GM21723 (cell line): ENCODE data around the gene RBCK1.
"Not testable (repeated sequence)": the region's sequence is repeated elsewhere in the genome, so short reads cannot be mapped to it uniquely, and the experiment has no call there.

Source experiments
- ATAC-seq: cut with Tn5 transposase; IDR thresholded peaks from one replicate; pipeline ENCODE4 v1.9.1; 2021; ENCODE audit warnings: mild to moderate bottlenecking, moderate library complexity; ENCODE audit not compliant: unreplicated experiment

The RBCK1 gene

DNA sequence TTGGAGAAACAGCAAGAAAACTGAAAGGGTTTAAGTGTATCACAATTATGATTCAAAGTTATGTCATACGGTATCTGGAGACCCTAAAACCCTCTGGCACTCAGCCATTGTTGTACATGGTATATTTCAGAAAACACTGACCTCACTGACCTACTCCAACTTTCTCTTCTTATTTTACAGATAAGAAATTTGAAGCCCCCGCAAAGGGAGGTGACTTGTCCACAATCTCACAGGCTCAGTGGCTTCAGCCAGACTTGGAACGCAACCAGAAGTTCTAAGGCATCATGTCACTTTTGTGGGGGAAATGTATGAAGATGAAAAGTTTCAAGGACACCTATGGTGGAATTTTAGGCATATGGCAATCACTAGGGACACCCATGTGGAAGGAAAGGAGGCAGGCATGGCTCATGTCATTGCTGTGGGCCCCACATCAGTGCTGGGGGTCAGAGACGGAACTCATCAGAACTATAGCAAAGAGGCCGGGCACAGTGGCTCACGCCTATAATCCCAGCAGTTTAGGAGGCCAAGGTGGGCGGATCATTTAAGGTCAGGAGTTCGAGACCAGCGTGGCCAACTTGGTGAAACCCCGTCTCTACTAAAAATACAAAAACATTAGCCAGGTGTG is 32.7 kb upstream of the RBCK1 start:
- no peak for ATAC-seq

DNA sequence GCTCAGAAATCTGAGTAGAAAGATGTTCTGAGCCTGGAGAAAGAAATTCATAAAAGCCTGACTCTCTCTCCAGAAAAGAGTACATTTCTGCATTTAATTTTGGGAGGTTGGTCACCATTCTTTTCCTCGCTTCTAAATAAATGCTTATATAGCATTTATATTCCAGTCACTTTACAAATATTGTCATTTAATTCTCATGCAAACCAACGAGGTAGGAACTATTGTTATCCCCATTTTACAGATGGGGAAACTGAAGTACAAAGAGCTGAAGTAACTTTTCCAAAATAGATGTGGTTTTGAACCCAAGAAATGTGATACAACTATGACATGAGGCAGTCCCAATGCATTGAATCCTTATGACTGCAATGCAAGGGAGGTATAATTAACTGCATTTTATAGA is 32.0 kb upstream of the RBCK1 start:
- no peak for ATAC-seq

DNA sequence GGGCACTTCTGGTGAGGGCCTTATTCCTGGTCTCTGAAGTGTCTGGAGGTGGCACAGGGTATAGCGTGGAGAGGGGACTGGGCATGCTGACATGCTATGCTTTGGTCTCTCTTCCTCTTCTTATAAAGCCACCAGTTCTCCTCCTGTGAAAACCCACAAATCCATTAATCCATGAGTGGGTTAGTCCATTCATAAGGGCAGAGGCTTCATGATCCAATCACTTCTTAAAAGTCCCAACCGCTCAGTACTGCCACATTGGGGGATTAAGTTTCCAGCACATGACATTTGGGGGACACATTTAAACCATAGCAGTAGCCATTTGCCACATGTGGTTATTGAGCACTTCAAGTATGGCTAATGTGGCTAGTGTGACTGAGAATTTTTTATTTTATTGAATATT is 31.3 kb upstream of the RBCK1 start:
- no peak for ATAC-seq

DNA sequence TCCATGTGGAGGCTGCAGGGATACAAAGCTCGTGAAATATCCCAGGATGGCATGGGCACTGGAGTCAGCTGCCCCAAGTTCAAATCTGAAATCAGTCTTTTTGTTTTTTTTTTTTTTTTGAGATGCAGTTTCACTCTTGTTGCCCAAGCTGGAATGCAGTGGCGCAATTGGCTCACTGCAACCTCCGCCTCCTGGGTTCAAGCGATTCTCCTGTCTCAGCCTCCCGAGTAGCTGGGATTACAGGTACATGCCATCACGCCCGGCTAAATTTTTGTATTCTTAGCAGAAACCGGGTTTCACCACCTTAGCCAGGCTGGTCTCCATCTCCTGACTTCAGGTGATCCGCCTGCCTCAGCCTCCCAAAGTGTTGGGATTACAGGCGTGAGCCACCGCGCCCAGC is 30.5 kb upstream of the RBCK1 start:
- not testable (repeated sequence) for ATAC-seq

DNA sequence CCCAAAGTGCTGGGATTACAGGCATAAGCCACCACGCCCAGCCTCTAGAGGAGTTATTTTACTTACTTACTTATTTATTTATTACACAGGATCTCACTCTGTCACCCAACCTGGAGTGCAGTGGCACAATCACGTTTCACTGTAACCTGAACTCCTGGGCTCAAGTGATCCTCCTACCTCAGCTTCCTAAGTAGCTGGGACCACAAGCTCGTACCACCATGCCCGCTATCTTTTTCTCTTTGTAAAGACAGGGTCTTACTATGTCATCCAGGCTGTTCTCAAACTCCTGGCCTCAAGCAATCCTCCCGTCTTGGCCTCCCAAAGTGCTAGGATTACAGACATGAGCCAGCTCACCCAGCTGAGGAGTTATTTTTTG is 29.1 kb upstream of the RBCK1 start:
- ATAC-seq, result no peak

DNA sequence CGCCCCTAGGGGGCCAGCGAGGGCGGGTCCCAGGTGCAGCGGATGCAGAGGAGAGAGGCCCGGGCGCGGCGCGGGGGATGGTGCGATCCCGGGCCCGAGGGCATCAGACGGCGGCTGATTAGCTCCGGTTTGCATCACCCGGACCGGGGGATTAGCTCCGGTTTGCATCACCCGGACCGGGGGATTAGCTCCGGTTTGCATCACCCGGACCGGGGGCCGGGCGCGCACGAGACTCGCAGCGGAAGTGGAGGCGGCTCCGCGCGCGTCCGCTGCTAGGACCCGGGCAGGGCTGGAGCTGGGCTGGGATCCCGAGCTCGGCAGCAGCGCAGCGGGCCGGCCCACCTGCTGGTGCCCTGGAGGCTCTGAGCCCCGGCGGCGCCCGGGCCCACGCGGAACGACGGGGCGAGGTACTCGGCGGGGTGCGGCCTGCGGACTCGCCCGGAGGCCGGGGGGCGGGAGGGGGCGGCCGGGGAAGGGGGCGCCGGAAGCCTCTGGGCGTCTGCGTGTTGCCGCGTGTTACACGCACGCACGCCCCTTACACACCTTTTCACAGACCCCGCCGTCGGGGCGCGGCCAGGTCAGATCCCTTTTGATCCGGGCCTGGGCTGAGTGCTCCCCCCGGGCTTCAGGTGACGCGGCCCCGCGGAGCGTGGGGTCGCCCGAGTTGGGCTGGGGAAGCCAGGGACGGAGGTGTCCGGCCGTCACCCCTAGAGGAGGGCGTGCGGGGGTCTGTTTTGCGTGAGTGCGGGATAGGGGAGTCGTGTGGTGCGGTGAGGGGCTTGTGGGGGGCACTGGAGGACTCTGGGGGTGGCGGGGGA is 27.1 kb upstream of the RBCK1 start:
- ATAC-seq, result peak; percentile 59

DNA sequence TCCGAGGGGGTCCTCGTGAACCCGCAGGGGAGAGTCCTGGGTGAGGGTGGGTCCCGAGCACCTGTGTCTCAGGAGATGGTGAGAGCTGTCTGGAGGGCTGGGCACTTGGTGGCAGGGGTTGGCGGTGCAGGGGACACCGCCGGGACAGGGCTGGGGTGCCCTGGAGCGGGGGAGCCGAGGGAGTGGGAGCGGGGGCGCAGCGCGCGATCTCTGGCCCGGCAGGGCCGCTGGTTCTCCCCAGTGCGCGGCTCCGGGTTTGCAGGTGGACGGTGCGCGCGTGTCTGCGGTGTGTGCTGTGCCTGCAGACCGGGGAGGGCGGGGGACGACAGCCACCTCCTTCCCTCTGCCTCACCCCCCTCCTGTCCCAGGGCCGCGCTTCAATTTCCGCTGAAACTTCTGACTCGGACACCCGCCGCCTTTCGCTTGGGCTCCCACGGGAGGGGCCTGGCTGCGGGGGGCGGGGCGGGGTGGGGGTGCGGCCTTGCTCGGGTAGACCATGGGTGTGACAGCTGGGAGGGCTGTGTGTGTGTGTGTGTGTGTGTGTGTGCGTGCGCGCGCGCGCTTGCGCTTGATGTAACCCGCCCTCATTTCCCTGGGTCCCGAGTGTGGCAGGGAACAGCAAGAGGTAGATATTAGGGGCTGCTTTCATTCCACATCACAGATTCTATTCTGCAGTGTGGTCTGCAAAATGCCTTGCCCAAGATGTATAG is 26.4 kb upstream of the RBCK1 start:
- ATAC-seq, result peak; percentile 62

DNA sequence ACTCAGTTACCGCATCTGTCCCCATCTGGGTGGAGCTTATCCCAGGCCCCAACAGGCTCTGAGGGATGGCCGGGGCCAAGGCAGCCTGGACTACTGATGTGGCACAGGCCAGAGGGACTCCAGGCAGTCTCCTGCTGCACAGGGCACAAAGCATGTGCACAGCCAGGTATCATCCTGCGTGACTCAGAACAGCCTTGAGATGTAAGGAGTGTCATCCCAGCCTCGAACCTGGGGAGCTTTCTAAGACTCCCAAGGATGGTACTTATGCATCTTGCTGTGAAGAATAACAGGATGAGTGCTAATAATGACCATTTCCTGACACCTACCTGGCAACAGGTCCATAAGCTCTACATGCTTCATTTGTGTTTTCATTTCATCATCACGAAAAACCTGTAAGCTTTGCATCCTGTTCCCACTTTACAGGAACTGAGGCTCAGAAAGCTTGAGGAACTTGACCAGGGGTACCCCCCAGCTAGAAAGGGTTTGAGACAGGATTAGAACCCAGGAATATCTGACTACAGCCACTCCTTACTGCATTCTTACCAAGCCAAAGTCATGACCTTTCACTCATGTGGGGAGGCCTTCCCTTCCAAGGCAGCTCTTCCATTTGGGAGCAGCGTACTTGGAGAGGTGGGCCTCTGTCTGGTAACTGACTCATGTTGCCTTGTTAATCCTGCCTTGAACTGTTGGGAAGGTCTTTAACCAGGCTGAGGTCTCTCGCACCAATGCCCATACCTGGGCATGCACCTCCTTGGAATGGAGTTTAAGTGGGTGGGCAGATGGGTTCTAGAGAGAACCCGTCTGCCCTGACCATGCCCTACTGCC is 25.6 kb upstream of the RBCK1 start:
- ATAC-seq, result peak; percentile 10

DNA sequence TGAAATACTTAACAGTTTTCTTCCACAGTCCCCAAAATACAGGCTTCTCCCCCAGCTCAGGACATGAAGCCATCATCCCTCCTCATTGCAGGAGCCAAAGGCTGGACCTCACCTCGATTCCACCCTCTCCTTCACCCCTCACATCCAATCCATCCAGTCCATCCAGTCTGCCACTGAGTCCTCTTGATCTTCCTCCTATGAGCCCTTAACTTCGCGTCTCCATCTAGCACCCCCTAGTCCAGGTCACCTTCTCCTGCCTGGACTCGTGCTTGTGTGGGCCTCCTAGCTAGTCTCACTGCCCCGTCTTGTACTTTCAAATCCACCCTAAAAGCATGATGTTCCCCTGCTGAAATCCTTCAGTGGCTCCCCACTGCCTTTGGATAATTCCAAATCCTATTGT is 24.2 kb upstream of the RBCK1 start:
- no peak for ATAC-seq

DNA sequence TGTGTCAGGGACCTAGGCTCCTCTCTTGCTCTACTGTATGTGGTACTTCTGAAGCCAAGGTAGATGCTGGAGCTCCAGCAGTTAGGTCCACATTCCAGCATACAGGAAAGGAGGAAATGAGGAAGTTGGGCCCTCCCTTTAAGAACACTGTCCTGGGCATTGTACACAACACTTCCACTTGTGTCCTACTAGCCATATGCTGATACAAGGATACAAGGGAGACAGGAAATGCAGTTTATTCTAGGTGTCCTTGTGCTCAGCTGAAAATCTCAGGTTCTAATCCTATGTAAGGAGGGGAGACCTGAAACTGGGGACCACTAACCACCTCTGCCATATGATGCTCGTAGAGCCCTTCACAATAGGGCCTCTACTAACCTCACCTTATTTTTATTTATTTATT is 23.4 kb upstream of the RBCK1 start:
- no peak for ATAC-seq

DNA sequence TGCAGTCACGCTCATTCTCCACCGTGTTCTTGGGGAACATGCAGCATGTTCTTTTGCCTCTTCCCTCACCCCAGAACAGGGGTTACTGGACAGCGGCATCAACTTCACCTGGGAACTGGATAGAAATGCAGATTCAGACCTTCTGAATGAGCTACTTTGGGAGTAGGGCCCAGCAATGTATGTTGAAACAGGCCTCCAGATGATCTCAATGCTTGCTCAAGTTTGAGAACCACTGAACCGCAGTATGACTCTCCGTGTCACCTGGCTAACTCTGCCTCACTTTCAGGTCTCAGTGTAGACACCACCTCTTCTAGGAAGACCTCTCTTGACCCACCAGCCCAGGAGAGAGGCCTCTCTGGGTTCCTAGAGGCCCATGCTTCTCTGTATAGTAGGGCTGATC is 22.7 kb upstream of the RBCK1 start:
- no peak for ATAC-seq

DNA sequence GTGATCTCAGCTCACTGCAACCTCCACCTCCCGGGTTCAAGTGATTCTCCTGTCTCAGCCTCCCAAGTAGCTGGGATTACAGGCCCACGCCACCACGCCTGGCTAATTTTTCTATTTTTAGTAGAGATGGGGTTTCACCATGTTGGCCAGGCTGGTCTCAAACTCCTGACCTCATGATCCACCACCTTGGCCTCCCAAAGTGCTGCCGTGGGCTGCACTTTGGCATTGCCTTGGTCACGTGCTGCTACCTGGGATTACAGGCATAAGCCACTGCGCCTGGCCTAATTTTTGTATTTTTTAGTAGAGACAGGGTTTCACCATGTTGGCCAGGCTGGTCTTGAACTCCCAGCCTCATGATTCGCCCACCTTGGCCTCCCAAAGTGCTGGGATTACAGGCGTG is 21.5 kb upstream of the RBCK1 start:
- not testable (repeated sequence) for ATAC-seq

DNA sequence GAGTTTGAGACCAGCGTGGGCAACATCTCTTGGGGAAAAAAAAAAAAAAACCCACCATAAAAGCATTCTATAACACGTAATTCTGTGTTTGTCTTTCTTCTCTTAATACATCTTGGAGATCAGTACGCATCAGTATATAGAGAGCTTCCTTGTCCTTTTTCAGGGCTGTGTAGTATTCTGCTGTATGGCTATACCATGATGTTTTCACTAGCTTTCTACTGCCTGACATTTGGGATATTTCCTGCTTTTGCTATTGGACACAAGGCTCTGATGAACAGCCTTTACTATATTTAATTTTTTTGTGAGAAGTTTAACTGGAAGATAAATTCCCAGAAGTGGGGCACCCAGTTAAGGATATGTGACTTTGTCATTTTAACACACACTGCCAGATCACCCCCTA is 20.6 kb upstream of the RBCK1 start:
- no peak for ATAC-seq

DNA sequence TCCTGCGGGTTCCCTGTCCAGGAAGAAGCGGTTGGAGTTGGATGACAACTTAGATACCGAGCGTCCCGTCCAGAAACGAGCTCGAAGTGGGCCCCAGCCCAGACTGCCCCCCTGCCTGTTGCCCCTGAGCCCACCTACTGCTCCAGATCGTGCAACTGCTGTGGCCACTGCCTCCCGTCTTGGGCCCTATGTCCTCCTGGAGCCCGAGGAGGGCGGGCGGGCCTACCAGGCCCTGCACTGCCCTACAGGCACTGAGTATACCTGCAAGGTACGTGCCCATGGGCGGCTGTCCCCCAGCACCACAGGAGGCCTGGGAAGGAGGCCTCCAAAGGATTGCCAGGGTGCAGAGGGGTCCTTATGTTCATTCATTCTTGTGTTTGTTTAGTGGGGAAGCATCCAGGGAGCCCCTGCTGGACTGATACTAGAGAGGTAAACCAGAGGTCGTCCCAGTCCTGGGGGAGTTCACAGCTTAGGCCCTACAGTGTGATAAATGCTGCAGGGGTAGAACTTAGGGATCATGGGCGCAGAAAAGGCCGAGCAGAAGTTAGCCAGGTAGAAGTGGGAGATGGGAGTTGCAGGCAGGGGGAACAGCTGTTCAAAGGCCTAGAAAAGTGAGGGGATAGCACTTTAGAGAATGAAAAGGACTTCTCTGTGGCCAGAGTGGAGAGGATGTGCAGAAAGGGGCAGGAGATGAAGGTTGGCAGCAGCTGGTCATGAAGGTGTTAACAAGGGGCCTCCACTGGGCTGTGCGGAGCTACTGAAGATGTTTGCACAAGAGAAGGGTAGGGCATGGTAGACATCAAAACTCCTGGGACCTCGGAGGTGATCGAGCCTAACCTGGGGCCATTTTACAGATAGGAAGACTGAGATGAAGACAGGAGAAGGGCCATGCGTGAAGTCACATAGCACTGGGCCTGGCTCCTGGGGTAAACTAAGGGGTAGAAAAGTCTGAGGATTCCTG is 19.8 kb upstream of the RBCK1 start:
- no peak for ATAC-seq

DNA sequence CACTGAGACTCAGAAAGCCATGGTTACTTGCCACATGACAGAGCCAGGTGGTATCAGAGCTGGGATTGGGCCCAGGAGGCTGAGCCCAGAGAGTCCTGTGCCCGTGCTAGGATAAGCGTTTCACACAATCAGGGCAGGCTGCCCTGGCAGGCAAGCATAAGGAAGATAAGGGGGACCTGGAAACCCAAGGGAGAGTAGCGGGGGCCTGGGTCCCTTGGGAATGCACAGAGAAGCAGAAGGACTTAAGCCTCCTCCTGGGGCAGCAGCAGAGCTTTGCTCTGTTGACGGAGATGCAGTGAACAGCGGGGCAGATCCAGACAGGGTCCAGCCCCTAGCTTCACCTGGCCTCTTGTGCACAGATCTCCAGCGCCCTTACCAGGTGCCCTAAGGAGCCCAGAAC is 18.9 kb upstream of the RBCK1 start:
- ATAC-seq, result no peak

DNA sequence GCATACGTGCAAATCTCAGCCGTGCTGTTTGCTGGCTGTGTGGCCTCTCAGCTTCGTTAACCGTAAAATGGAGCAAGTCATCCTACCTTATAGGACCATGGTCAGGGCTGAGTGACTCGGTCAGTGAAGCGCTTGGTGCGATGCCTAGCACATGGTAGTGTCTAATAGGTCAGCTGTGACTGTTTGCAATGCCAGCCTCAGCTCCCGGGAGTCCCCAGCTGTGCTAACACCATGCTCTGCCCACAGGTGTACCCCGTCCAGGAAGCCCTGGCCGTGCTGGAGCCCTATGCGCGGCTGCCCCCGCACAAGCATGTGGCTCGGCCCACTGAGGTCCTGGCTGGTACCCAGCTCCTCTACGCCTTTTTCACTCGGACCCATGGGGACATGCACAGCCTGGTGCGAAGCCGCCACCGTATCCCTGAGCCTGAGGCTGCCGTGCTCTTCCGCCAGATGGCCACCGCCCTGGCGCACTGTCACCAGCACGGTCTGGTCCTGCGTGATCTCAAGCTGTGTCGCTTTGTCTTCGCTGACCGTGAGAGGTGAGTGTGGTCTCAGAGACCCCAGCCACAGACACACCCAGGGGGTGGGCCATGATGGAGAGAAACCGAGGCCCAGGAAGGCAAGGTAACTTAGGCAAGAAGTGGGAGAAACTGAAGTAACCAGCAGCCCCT is 16.9 kb upstream of the RBCK1 start:
- no peak for ATAC-seq

DNA sequence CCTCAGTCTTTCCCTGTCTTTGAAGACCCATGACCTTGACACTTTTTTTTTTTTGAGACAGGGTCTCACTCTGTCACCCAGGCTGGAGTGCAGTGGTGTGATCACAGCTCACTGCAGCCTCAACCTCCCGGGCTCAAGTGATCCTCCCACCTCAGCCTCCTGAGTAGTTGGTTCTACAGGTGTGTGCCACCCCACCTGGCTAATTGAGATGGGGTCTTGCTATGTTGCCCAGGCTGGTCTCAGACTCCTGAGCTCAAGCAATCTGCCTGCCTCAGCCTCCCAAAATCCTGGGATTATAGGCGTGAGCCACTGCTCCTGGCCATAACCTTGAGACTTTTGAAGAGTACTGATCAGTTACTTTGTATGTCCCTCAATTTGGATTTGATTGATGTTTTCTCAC is 14.8 kb upstream of the RBCK1 start:
- not testable (repeated sequence) for ATAC-seq

DNA sequence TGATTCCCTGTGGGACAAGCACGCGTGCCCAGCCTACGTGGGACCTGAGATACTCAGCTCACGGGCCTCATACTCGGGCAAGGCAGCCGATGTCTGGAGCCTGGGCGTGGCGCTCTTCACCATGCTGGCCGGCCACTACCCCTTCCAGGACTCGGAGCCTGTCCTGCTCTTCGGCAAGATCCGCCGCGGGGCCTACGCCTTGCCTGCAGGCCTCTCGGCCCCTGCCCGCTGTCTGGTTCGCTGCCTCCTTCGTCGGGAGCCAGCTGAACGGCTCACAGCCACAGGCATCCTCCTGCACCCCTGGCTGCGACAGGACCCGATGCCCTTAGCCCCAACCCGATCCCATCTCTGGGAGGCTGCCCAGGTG is 11.9 kb upstream of the RBCK1 start:
- no peak for ATAC-seq

DNA sequence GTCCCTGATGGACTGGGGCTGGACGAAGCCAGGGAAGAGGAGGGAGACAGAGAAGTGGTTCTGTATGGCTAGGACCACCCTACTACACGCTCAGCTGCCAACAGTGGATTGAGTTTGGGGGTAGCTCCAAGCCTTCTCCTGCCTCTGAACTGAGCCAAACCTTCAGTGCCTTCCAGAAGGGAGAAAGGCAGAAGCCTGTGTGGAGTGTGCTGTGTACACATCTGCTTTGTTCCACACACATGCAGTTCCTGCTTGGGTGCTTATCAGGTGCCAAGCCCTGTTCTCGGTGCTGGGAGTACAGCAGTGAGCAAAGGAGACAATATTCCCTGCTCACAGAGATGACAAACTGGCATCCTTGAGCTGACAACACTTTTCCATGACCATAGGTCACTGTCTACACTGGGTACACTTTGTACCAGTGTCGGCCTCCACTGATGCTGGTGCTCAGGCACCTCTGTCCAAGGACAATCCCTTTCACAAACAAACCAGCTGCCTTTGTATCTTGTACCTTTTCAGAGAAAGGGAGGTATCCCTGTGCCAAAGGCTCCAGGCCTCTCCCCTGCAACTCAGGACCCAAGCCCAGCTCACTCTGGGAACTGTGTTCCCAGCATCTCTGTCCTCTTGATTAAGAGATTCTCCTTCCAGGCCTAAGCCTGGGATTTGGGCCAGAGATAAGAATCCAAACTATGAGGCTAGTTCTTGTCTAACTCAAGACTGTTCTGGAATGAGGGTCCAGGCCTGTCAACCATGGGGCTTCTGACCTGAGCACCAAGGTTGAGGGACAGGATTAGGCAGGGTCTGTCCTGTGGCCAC is 11.3 kb upstream of the RBCK1 start:
- ATAC-seq, result no peak
